HepG2 (cell line): ENCODE measurements around the gene STARD5. TPM values are rescaled to one million over a fixed set of nuclear protein-coding genes. Genes with fewer than 3 reads are reported as not detected.

Experiments used
- ATAC-seq: fragments of 200-7000 bp; cut with Tn5 transposase; 3 replicates; pipeline ENCODE4 v1.9.1; 2020; ENCODE audit warnings: mild to moderate bottlenecking, moderate library complexity
- BruUV-seq: library from RNA; stranded (reverse); fragments of 400-500 nt; replicated peaks from 2 replicates; lab custom pipeline; 2021; lab: Mats Ljungman, UMichigan
- CTCF ChIA-PET: fragments of 300-600 bp; formaldehyde crosslinking; extraction: SDS; loops from one replicate; lab custom pipeline; 2021; ENCODE audit warnings: low total read pairs, inconsistent platforms, low intra/inter-chr PET ratio; lab: Yijun Ruan, JAX
- POLR2A ChIA-PET: fragments of 350-600 bp; sonication (Branson Sonifier 250); formaldehyde crosslinking; loops from one replicate; lab custom pipeline; 2020; ENCODE audit warnings: antibody characterized with exemption, inconsistent platforms; lab: Yijun Ruan, JAX
- DNase-seq: peaks from one replicate; pipeline ENCODE4 v3.0.0-alpha.2; 2015; ENCODE audit warnings: low spot score
- FAIRE-seq: peaks from 3 replicates; lab custom pipeline; 2011; peaks lifted over from hg19 to GRCh38; lab: Jason Lieb, UNC
- H2AFZ ChIP-seq: one replicate; pipeline ENCODE4 v1.6.1; 2011; ENCODE audit warnings: low read length, inconsistent platforms
- H3K27ac ChIP-seq: fragments of 300-600 bp; 3 replicates; pipeline ENCODE4 v1.8.0; 2011; ENCODE audit warnings: mixed run types, mild to moderate bottlenecking, mixed read lengths, low read length, inconsistent platforms; ENCODE audit not compliant: insufficient read depth; ENCODE audit errors: extremely low read length
- H3K27me3 ChIP-seq, 2 experiments: fragments of 200-600 bp in 1 of 2; 2 replicates in 1 of 2; 3 replicates in 1 of 2; pipeline versions ENCODE4 v1.6.0 to v1.8.0; 2011; ENCODE audit warnings: low read length in 2 of 2, mild to moderate bottlenecking in 2 of 2, moderate library complexity in 2 of 2, inconsistent platforms in 1 of 2; ENCODE audit not compliant: insufficient read depth in 2 of 2, control insufficient read depth in 1 of 2
- H3K36me3 ChIP-seq, 2 experiments: fragments of 200-600 bp in 1 of 2; replicated peaks in 1 of 2; 2 replicates in 1 of 2; 3 replicates in 1 of 2; pipeline versions ENCODE4 v1.5.1 to v1.8.0; 2011; ENCODE audit warnings: low read length in 2 of 2, inconsistent platforms in 1 of 2; ENCODE audit not compliant: insufficient read depth in 2 of 2, control insufficient read depth in 1 of 2
- H3K4me1 ChIP-seq: 2 replicates; pipeline ENCODE4 v1.5.1; 2012; ENCODE audit warnings: low read length, inconsistent platforms; ENCODE audit not compliant: insufficient read depth
- H3K4me2 ChIP-seq: 2 replicates; pipeline ENCODE4 v1.6.0; 2011; ENCODE audit warnings: low read depth, low read length, inconsistent platforms
- H3K4me3 ChIP-seq, 3 experiments: fragments of 200-600 bp in 1 of 3; sonication (generic), shearing (Covaris generic) in 1 of 3; replicated peaks in 1 of 3; 2 replicates each; pipeline ENCODE4 v1.5.1; 2011 to 2016; ENCODE audit warnings: low read length in 3 of 3, inconsistent platforms in 2 of 3, low read depth in 2 of 3, mild to moderate bottlenecking in 2 of 3, control low read depth in 1 of 3, mixed read lengths in 1 of 3; ENCODE audit not compliant: insufficient read depth in 1 of 3
- H3K79me2 ChIP-seq: one replicate; pipeline ENCODE4 v1.6.1; 2011; ENCODE audit warnings: low read length, inconsistent platforms; ENCODE audit not compliant: insufficient read depth
- H3K9ac ChIP-seq: 2 replicates; pipeline ENCODE4 v1.6.0; 2011; ENCODE audit warnings: mild to moderate bottlenecking, low read depth, low read length, inconsistent platforms; ENCODE audit not compliant: insufficient read depth
- H3K9me3 ChIP-seq: 2 replicates; pipeline ENCODE4 v1.5.1; 2012; ENCODE audit warnings: mild to moderate bottlenecking, low read length
- H4K20me1 ChIP-seq: 2 replicates; pipeline ENCODE4 v1.6.0; 2011; ENCODE audit warnings: inconsistent platforms, mild to moderate bottlenecking, low read length, moderate library complexity; ENCODE audit not compliant: insufficient read depth
- GRHL1 ChIP-seq: sonication (generic); formaldehyde crosslinking; conservative IDR thresholded peaks from 2 replicates; pipeline ENCODE4 v1.8.0; 2022; ENCODE audit warnings: missing genetic modification reagents
- IKZF1 ChIP-seq: fragments of 450-650 bp; IDR thresholded peaks from 2 replicates; pipeline ENCODE4 v1.7.1; 2016
- MXI1 ChIP-seq: IDR thresholded peaks from 3 replicates; pipeline ENCODE4 v1.6.1; 2012; ENCODE audit warnings: low read depth, low read length, inconsistent platforms, borderline replicate concordance
- NAIF1 ChIP-seq: sonication (generic); formaldehyde crosslinking; IDR thresholded peaks from 2 replicates; pipeline ENCODE4 v1.5.0; 2020; ENCODE audit warnings: mild to moderate bottlenecking, missing genetic modification reagents, borderline replicate concordance
- PHF8 ChIP-seq: sonication (generic); formaldehyde crosslinking; IDR thresholded peaks from 2 replicates; pipeline ENCODE4 v1.5.0; 2020; ENCODE audit warnings: missing genetic modification reagents
- POGK ChIP-seq: sonication (generic); formaldehyde crosslinking; conservative IDR thresholded peaks from 2 replicates; pipeline ENCODE4 v1.8.0; 2022; ENCODE audit warnings: mild to moderate bottlenecking, moderate library complexity, missing genetic modification reagents
- RCOR2 ChIP-seq: IDR thresholded peaks from 2 replicates; pipeline ENCODE4 v1.6.1; 2016; ENCODE audit warnings: missing biosample characterization, missing genetic modification reagents
- SMARCE1 ChIP-seq: fragments of 450-650 bp; IDR thresholded peaks from 2 replicates; pipeline ENCODE4 v1.6.1; 2017; ENCODE audit warnings: borderline replicate concordance
- TP53 ChIP-seq: sonication (generic); formaldehyde crosslinking; conservative IDR thresholded peaks from 2 replicates; pipeline ENCODE4 v1.4.0; 2020; ENCODE audit warnings: missing genetic modification reagents
- ZBTB10 ChIP-seq: sonication (generic); formaldehyde crosslinking; IDR thresholded peaks from 2 replicates; pipeline ENCODE4 v1.4.0; 2020; ENCODE audit warnings: missing genetic modification reagents, borderline replicate concordance
- ZNF224 ChIP-seq: sonication (generic); formaldehyde crosslinking; IDR thresholded peaks from 2 replicates; pipeline ENCODE4 v1.5.0; 2020; ENCODE audit warnings: mild to moderate bottlenecking, missing genetic modification reagents
- ZNF589 ChIP-seq: sonication (generic); formaldehyde crosslinking; conservative IDR thresholded peaks from 2 replicates; pipeline ENCODE4 v1.8.0; 2022; ENCODE audit warnings: mild to moderate bottlenecking, moderate library complexity, missing genetic modification reagents
- ZSCAN30 ChIP-seq: sonication (generic); formaldehyde crosslinking; IDR thresholded peaks from 2 replicates; pipeline ENCODE4 v1.5.0; 2020; ENCODE audit warnings: mild to moderate bottlenecking, missing genetic modification reagents
- ZXDC ChIP-seq: sonication (generic); formaldehyde crosslinking; IDR thresholded peaks from 2 replicates; pipeline ENCODE4 v1.5.0; 2020; ENCODE audit warnings: mild to moderate bottlenecking, missing genetic modification reagents
- WGBS: methylation state at CpG from one replicate; pipeline ENCODE4 v1.1.6; 2017; ENCODE audit warnings: low lambda C conversion rate; 5-methylcytosine and 5-hydroxymethylcytosine counted together
- in situ Hi-C: cut with HindIII; loops from 2 replicates; pipeline ENCODE4 v1.10.0; 2017; ENCODE audit warnings: low pct_unique_long_range_greater_than_20kb; ENCODE audit not compliant: extremely low pct_ligation_motif_present
- intact Hi-C: fragments of 100-400 bp; cut with micrococcal nuclease; formaldehyde crosslinking; loops from one replicate; pipeline ENCODE4 v1.10.0; 2022; ENCODE audit not compliant: unreplicated experiment
- polyA plus RNA-seq, 8 experiments: library from polyadenylated mRNA; depleted of rRNA in 3 of 8; stranded (reverse) in 7 of 8; unstranded in 1 of 8; fragments of >200 nt; fragmentation: Illumina TruSeq in 4 of 8; extraction: Trizol in 4 of 8; gene quantifications; 2 replicates each; pipeline versions ENCODE4 v1.2.1 to v1.2.3, GENCODE V29; 2011 to 2016; ENCODE audit warnings: low read depth in 4 of 8, missing spikeins in 1 of 8, mixed read lengths in 1 of 8; ENCODE audit not compliant: insufficient read depth in 1 of 8
- total RNA-seq, 5 experiments: library from RNA; depleted of rRNA; stranded (reverse); fragments of >200 nt; fragmentation: Illumina TruSeq; extraction: Trizol; gene quantifications; 2 replicates each; pipeline ENCODE4 v1.2.3, GENCODE V29; 2016; ENCODE audit warnings: low read depth in 1 of 5
- TF ChIP-seq, protein P1 (sequence below): sonication (generic); formaldehyde crosslinking; IDR thresholded peaks from 2 replicates; pipeline ENCODE4 v1.4.0; 2020; ENCODE audit warnings: missing genetic modification reagents

Gene STARD5
- total and polyA plus RNA-seq, 2 of the 13 experiments (the other 11 are each of a cell fraction or from before 2014, with no cell fraction given), result 3.1 to 3.5 TPM

- TF ChIP-seq ZXDC (CRISPR knock-in tag) (no peak), SMARCE1 (no peak), ZBTB10 (CRISPR knock-in tag) (no peak)
These were observed 35.9 kb downstream of the STARD5 start (continued) for GRCh38 chr15:81288040-81288439.

DNA sequence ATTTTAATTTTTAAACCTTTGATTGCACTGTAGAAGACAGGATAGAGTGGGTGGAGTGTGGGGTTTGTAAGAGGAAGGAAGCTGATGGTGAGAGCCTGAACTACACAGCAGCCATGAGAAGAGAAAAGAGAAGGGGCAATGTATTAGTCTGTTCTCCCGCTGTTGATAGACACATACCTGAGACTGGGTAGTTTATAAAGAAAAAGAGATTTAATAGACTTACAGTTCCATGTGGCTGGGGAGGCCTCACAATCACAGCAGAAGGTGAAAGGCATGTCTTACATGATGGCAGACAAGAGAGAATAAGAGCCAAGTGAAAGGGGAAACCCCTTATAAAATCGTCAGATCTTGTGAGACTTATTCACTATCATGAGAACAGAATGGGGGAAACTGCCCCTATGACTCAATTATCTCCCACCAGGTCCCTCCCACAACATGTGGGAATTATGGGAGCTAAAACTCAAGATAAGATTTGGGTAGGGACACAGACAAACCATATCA lies 37.3 kb downstream of the STARD5 start:
- no peak for DNase-seq
- TF ChIP-seq, protein P1, sequence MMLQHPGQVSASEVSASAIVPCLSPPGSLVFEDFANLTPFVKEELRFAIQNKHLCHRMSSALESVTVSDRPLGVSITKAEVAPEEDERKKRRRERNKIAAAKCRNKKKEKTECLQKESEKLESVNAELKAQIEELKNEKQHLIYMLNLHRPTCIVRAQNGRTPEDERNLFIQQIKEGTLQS (CRISPR knock-in tag), result no peak
- TF ChIP-seq PHF8 (CRISPR knock-in tag) (no peak), ZSCAN30 (CRISPR knock-in tag) (no peak), RCOR2 (CRISPR knock-in tag) (no peak), TP53 (CRISPR knock-in tag) (no peak), ZNF589 (no peak), POGK (no peak), MXI1 (no peak), GRHL1 (CRISPR knock-in tag) (no peak), IKZF1 (no peak), NAIF1 (CRISPR knock-in tag) (no peak), ZNF224 (CRISPR knock-in tag) (no peak)
- TF ChIP-seq, all 625 proteins: peak for 0
- FAIRE-seq (no peak), ATAC-seq (no peak)
- no peaks in the 10 kb centered on the region for H3K4me1 ChIP-seq
- H3K27ac ChIP-seq, result no peak overlapping the region
- H3K4me3 ChIP-seq, result no peak overlapping the region
- POLR2A ChIA-PET, result no interaction called here
- in situ Hi-C loops, result no loop called here
- peaks cover 1 to 19% of the 10 kb centered on the region in 2 experiments; a peak in 2 of 5 replicates for H3K27me3 ChIP-seq
- no peak overlapping the region for H2AFZ ChIP-seq
- no peaks in the 10 kb centered on the region for H3K9me3 ChIP-seq
- no peak overlapping the region for H3K9ac ChIP-seq
- no peaks in the 10 kb centered on the region for H3K36me3 ChIP-seq
- no peaks in the 10 kb centered on the region; the same call in 1 of the 2 replicates for H4K20me1 ChIP-seq
- no peaks in the 10 kb centered on the region for H3K79me2 ChIP-seq
- no peak overlapping the region for H3K4me2 ChIP-seq
- no TSS peak for BruUV-seq
- CTCF ChIA-PET, result no interaction called here
- WGBS, result 38% methylated on average over 2 of the region's 2 CpGs
- intact Hi-C loops, result no loop called here
